ENCODE results near the gene MINDY4. TPM values are rescaled to one million over a fixed set of nuclear protein-coding genes. Genes with fewer than 3 reads are reported as not detected.

The MINDY4 gene
- total and polyA plus RNA-seq, 10 of the 15 experiments (the other 5 are each of a cell fraction or from before 2014, with no cell fraction given) = 0.10 to 0.90 (median 0.40) TPM

DNA sequence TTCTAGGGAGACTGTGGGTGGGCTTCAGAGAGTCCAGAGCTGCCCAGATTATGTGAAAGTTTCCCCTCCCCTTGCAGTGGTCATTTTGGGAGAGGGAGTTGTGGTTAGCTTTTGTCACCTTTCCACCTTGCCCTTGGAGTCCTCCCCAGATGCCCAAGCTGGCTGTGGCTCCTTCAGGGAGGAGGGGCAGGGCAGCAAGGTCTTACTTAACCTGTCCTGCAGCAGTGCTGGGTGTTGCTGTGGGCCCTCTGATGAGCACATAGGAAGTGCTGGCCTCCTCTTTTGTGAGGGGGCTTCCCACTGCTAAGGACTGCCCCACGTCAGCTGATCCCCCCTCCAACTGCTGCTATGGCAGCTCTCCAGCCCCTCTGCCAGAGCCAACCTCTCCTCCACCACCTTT lies 122.8 kb downstream of the MINDY4 start:
- in situ Hi-C loops (cut with MboI) = no loop called here
- ChIA-PET SMC1A (ENCODE audit: uncharacterized antibody, unreplicated experiment) (no interaction called here), CTCF (no interaction called here), POLR2A (no interaction called here), RAD21 (ENCODE audit: unreplicated experiment) (no interaction called here)
- WGBS (ENCODE audit: insufficient coverage, insufficient replicate concordance, low lambda C conversion rate, missing lambda C conversion rate) = 0% methylated on average over 1 of the region's 1 CpG
- no peak overlapping the region for H3K9ac ChIP-seq (ENCODE audit: control insufficient read depth, insufficient read depth, low read length)
- no peaks in the 10 kb centered on the region for H3K9me3 ChIP-seq (replicated peaks; ENCODE audit: control insufficient read depth, insufficient read depth, low read length)
- no peak for TF ChIP-seq NR2F1 (conservative IDR thresholded peaks at IDR 0.05)
- no peak for TF ChIP-seq ZNF592 (IDR thresholded peaks at IDR 0.05)
- TF ChIP-seq RUNX3 (IDR thresholded peaks at IDR 0.05; ENCODE audit: low read length) = no peak
- TF ChIP-seq STAT1 (conservative IDR thresholded peaks at IDR 0.05) = no peak
- TF ChIP-seq KDM1A (IDR thresholded peaks at IDR 0.05; ENCODE audit: borderline replicate concordance) = no peak
- TF ChIP-seq CREM (IDR thresholded peaks at IDR 0.05; ENCODE audit: low read depth) = no peak
- TF ChIP-seq MXI1 (IDR thresholded peaks at IDR 0.05; ENCODE audit: low read depth, low read length) = no peak
- TF ChIP-seq, protein P1, sequence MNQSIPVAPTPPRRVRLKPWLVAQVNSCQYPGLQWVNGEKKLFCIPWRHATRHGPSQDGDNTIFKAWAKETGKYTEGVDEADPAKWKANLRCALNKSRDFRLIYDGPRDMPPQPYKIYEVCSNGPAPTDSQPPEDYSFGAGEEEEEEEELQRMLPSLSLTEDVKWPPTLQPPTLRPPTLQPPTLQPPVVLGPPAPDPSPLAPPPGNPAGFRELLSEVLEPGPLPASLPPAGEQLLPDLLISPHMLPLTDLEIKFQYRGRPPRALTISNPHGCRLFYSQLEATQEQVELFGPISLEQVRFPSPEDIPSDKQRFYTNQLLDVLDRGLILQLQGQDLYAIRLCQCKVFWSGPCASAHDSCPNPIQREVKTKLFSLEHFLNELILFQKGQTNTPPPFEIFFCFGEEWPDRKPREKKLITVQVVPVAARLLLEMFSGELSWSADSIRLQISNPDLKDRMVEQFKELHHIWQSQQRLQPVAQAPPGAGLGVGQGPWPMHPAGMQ (IDR thresholded peaks at IDR 0.05; ENCODE audit: borderline replicate concordance) = no peak
- TF ChIP-seq, protein P2, sequence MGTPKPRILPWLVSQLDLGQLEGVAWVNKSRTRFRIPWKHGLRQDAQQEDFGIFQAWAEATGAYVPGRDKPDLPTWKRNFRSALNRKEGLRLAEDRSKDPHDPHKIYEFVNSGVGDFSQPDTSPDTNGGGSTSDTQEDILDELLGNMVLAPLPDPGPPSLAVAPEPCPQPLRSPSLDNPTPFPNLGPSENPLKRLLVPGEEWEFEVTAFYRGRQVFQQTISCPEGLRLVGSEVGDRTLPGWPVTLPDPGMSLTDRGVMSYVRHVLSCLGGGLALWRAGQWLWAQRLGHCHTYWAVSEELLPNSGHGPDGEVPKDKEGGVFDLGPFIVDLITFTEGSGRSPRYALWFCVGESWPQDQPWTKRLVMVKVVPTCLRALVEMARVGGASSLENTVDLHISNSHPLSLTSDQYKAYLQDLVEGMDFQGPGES (IDR thresholded peaks at IDR 0.05) = no peak
- TF ChIP-seq ZBED1 (IDR thresholded peaks at IDR 0.05; ENCODE audit: borderline replicate concordance) = no peak
- no peak for TF ChIP-seq CBX5 (IDR thresholded peaks at IDR 0.05; ENCODE audit: low read depth)
- TF ChIP-seq, protein P3, sequence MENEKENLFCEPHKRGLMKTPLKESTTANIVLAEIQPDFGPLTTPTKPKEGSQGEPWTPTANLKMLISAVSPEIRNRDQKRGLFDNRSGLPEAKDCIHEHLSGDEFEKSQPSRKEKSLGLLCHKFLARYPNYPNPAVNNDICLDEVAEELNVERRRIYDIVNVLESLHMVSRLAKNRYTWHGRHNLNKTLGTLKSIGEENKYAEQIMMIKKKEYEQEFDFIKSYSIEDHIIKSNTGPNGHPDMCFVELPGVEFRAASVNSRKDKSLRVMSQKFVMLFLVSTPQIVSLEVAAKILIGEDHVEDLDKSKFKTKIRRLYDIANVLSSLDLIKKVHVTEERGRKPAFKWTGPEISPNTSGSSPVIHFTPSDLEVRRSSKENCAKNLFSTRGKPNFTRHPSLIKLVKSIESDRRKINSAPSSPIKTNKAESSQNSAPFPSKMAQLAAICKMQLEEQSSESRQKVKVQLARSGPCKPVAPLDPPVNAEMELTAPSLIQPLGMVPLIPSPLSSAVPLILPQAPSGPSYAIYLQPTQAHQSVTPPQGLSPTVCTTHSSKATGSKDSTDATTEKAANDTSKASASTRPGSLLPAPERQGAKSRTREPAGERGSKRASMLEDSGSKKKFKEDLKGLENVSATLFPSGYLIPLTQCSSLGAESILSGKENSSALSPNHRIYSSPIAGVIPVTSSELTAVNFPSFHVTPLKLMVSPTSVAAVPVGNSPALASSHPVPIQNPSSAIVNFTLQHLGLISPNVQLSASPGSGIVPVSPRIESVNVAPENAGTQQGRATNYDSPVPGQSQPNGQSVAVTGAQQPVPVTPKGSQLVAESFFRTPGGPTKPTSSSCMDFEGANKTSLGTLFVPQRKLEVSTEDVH (IDR thresholded peaks at IDR 0.05; ENCODE audit: low read depth, partially characterized antibody) = no peak
- intact Hi-C loops (cut with micrococcal nuclease; ENCODE audit: unreplicated experiment) = no loop called here
- no peak overlapping the region for H3K27ac ChIP-seq (ENCODE audit: control insufficient read depth, insufficient read depth)
- H3K79me2 ChIP-seq (ENCODE audit: control insufficient read depth, insufficient read depth, low read length) = no peaks in the 10 kb centered on the region
- H4K20me1 ChIP-seq (ENCODE audit: control insufficient read depth, insufficient read depth) = no peaks in the 10 kb centered on the region
- no peak overlapping the region for H2AFZ ChIP-seq (ENCODE audit: control insufficient read depth, low read depth, low read length)
- H3K27me3 ChIP-seq (replicated peaks in 1 of 2; ENCODE audit: control insufficient read depth in 2 of 2, insufficient read depth in 2 of 2, low read length in 1 of 2) = peaks cover 0 to 2% of the 10 kb centered on the region in 2 experiments; a peak in 3 of 4 replicates
- no TSS peak for BruUV-seq (replicated peaks)
- FAIRE-seq = no peak
- H3K4me3 ChIP-seq = no peak overlapping the region
- H3K4me1 ChIP-seq (ENCODE audit: control insufficient read depth, insufficient read depth, low read length) = no peaks in the 10 kb centered on the region
- no peaks in the 10 kb centered on the region for H3K36me3 ChIP-seq (ENCODE audit: control insufficient read depth in 2 of 2, insufficient read depth in 2 of 2, low read length in 1 of 2)
- DNase-seq (ENCODE audit: low read depth, low spot score) = no peak
- no peak overlapping the region for H3K4me2 ChIP-seq (ENCODE audit: control insufficient read depth, insufficient read depth)
- ATAC-seq = no peak
